ENCODE data around the gene KLHL40. TPM values are rescaled to one million over a fixed set of nuclear protein-coding genes. Genes with fewer than 3 reads are reported as not detected.

KLHL40 gene
- polyA plus RNA-seq, 1 experiment = not detected

GRCh38 chr3:42697289-42698051 lies 12.1 kb downstream of the KLHL40 start:
- ChIA-PET POLR2A (no interaction called here), CTCF (no interaction called here)
- Histone ChIP-seq H3K9me3 (ENCODE audit: control insufficient read depth, insufficient read depth, low read length) (no peaks in the 10 kb centered on the region), H3K27ac (ENCODE audit: low read depth, low read length) (no peak overlapping the region), H3K27me3 (ENCODE audit: control insufficient read depth, insufficient read depth, low read length) (peaks cover 23% of the 10 kb centered on the region), H3K4me3 (ENCODE audit: low read depth, low read length) (no peak overlapping the region)
- no peak for DNase-seq (ENCODE audit: low read depth, low spot score)
- TF ChIP-seq CTCF (IDR thresholded peaks at IDR 0.05; ENCODE audit: low read depth, low read length) = no peak

GRCh38 chr3:42698216-42698910 lies 13.0 kb downstream of the KLHL40 start:
- Histone ChIP-seq H3K27me3 (ENCODE audit: control insufficient read depth, insufficient read depth, low read length) (peaks cover 18% of the 10 kb centered on the region), H3K9me3 (ENCODE audit: control insufficient read depth, insufficient read depth, low read length) (no peaks in the 10 kb centered on the region), H3K4me3 (ENCODE audit: low read depth, low read length) (no peak overlapping the region), H3K27ac (ENCODE audit: low read depth, low read length) (no peak overlapping the region)
- POLR2A ChIA-PET = no interaction called here
- DNase-seq (ENCODE audit: low read depth, low spot score) = no peak
- CTCF ChIA-PET = no interaction called here
- no peak for TF ChIP-seq CTCF (IDR thresholded peaks at IDR 0.05; ENCODE audit: low read depth, low read length)

- TF ChIP-seq CTCF (IDR thresholded peaks at IDR 0.05; ENCODE audit: low read depth, low read length) = no peak
- no peak for DNase-seq (ENCODE audit: low read depth, low spot score)
These were observed 13.5 kb downstream of the KLHL40 start for GRCh38 chr3:42698911-42699230.

GRCh38 chr3:42699511-42699971 lies 14.2 kb downstream of the KLHL40 start:
- no peaks in the 10 kb centered on the region for H3K9me3 ChIP-seq (ENCODE audit: control insufficient read depth, insufficient read depth, low read length)
- DNase-seq (ENCODE audit: low read depth, low spot score) = no peak
- TF ChIP-seq CTCF (IDR thresholded peaks at IDR 0.05; ENCODE audit: low read depth, low read length) = no peak
- ChIA-PET POLR2A (no interaction called here), CTCF (no interaction called here)
- H3K27me3 ChIP-seq (ENCODE audit: control insufficient read depth, insufficient read depth, low read length) = peaks cover 13% of the 10 kb centered on the region
- no peak overlapping the region for H3K4me3 ChIP-seq (ENCODE audit: low read depth, low read length)
- H3K27ac ChIP-seq (ENCODE audit: low read depth, low read length) = no peak overlapping the region

More at GRCh38 chr3:42698911-42699230, 13.5 kb downstream of the KLHL40 start:
- Histone ChIP-seq H3K27ac (ENCODE audit: low read depth, low read length) (no peak overlapping the region), H3K4me3 (ENCODE audit: low read depth, low read length) (no peak overlapping the region), H3K27me3 (ENCODE audit: control insufficient read depth, insufficient read depth, low read length) (peaks cover 15% of the 10 kb centered on the region), H3K9me3 (ENCODE audit: control insufficient read depth, insufficient read depth, low read length) (no peaks in the 10 kb centered on the region)
- POLR2A ChIA-PET = no interaction called here
- CTCF ChIA-PET = no interaction called here
